HCT116 (cell line): ENCODE measurements around the gene NDUFV3. TPM values are rescaled to one million over a fixed set of nuclear protein-coding genes. Genes with fewer than 3 reads are reported as not detected.

Source experiments
- ATAC-seq: fragments of 200-7000 bp; cut with Tn5 transposase; 2 replicates; pipeline ENCODE4 v1.9.1; 2020; ENCODE audit warnings: mild to moderate bottlenecking, moderate library complexity
- BruUV-seq: library from RNA; stranded (reverse); fragments of 400-500 nt; replicated peaks from 2 replicates; lab custom pipeline; 2021; lab: Mats Ljungman, UMichigan
- CTCF ChIA-PET: fragments of 300-600 bp; sonication (Branson Sonifier 250); formaldehyde crosslinking; loops from one replicate; lab custom pipeline; 2021; ENCODE audit warnings: antibody characterized with exemption; lab: Charles Lee
- POLR2A ChIA-PET: fragments of 300-600, 350-600 bp; sonication (Branson Sonifier 250); formaldehyde crosslinking; loops from one replicate; lab custom pipeline; 2021; ENCODE audit warnings: antibody characterized with exemption; lab: Charles Lee
- RAD21 ChIA-PET, 2 experiments: fragments of 300-600 bp; sonication (Branson Sonifier 250); formaldehyde crosslinking; loops; one replicate each; lab custom pipeline; 2023; ENCODE audit warnings: low total read pairs in 2 of 2; ENCODE audit not compliant: uncharacterized antibody in 2 of 2, unreplicated experiment in 2 of 2, low non-redundant PET in 1 of 2; lab: Charles Lee
- DNase-seq: peaks from one replicate; pipeline ENCODE4 v3.0.0-alpha.2; 2010; ENCODE audit warnings: low read depth, low spot score
- H2AFZ ChIP-seq: fragments of 200-600 bp; shearing (Covaris generic), sonication (generic); 2 replicates; pipeline ENCODE4 v1.6.1; 2017; ENCODE audit warnings: low read depth, mixed run types, mixed read lengths, antibody characterized with exemption, low read length; ENCODE audit not compliant: poor library complexity, severe bottlenecking
- H3K27ac ChIP-seq: 2 replicates; pipeline ENCODE4 v1.5.1; 2012; ENCODE audit warnings: low read depth, low read length
- H3K27me3 ChIP-seq: fragments of 200-600 bp; sonication (generic); 2 replicates; pipeline ENCODE4 v1.6.1; 2016; ENCODE audit warnings: mixed run types, low read length, mixed read lengths; ENCODE audit not compliant: insufficient read depth
- H3K36me3 ChIP-seq, 2 experiments: fragments of 200-500 bp in 1 of 2; fragments of 200-600 bp in 1 of 2; sonication (Bioruptor generic) in 1 of 2; sonication (generic) in 1 of 2; 2 replicates each; pipeline versions ENCODE4 v1.5.1 to v1.6.1; 2014 to 2016; ENCODE audit warnings: low read length in 2 of 2, inconsistent platforms in 1 of 2, mixed read lengths in 1 of 2, mixed run types in 1 of 2; ENCODE audit not compliant: insufficient read depth in 2 of 2, control insufficient read depth in 1 of 2
- H3K4me1 ChIP-seq, 2 experiments: fragments of 200-600 bp in 1 of 2; sonication (generic) in 1 of 2; 2 replicates each; pipeline versions ENCODE4 v1.5.1 to v1.6.1; 2012 to 2017; ENCODE audit warnings: low read length in 2 of 2, inconsistent platforms in 1 of 2, mild to moderate bottlenecking in 1 of 2, mixed read lengths in 1 of 2, mixed run types in 1 of 2, moderate library complexity in 1 of 2; ENCODE audit not compliant: insufficient read depth in 2 of 2, control insufficient read depth in 1 of 2
- H3K4me2 ChIP-seq: fragments of 200-600 bp; sonication (generic); 2 replicates; pipeline ENCODE4 v1.6.1; 2017; ENCODE audit warnings: mixed run types, low read length, mixed read lengths
- H3K4me3 ChIP-seq, 2 experiments: fragments of 200-600 bp in 1 of 2; sonication (generic) in 1 of 2; replicated peaks in 1 of 2; 2 replicates each; pipeline ENCODE4 v1.5.1; 2011 to 2016; ENCODE audit warnings: low read length in 2 of 2, control low read depth in 1 of 2, low read depth in 1 of 2, mild to moderate bottlenecking in 1 of 2, mixed read lengths in 1 of 2, mixed run types in 1 of 2
- H3K79me2 ChIP-seq: fragments of 200-600 bp; sonication (generic); 2 replicates; pipeline ENCODE4 v1.6.1; 2017; ENCODE audit warnings: mild to moderate bottlenecking, mixed run types, low read length, moderate library complexity, mixed read lengths; ENCODE audit not compliant: insufficient read depth
- H3K9ac ChIP-seq: fragments of 200-600 bp; sonication (generic); 2 replicates; pipeline ENCODE4 v1.6.1; 2016; ENCODE audit warnings: low read length, mixed read lengths
- H3K9me2 ChIP-seq: fragments of 200-600 bp; sonication (generic), shearing (Covaris generic); 2 replicates; pipeline ENCODE4 v1.6.1; 2017; ENCODE audit warnings: mixed run types, mild to moderate bottlenecking, moderate library complexity; ENCODE audit not compliant: insufficient read depth
- H3K9me3 ChIP-seq, 2 experiments: fragments of 200-500 bp in 1 of 2; fragments of 200-600 bp in 1 of 2; sonication (Bioruptor generic) in 1 of 2; sonication (generic) in 1 of 2; 2 replicates each; pipeline ENCODE4 v1.6.1; 2014 to 2017; ENCODE audit warnings: low read length in 2 of 2, mixed read lengths in 2 of 2, inconsistent platforms in 1 of 2, low read depth in 1 of 2, mild to moderate bottlenecking in 1 of 2, mixed run types in 1 of 2, moderate library complexity in 1 of 2; ENCODE audit not compliant: control insufficient read depth in 1 of 2, insufficient read depth in 1 of 2
- H4K20me1 ChIP-seq: fragments of 200-600 bp; sonication (generic), shearing (Covaris generic); 2 replicates; pipeline ENCODE4 v1.6.1; 2017; ENCODE audit warnings: mixed run types, mild to moderate bottlenecking, moderate library complexity; ENCODE audit not compliant: insufficient read depth
- CBX3 ChIP-seq: IDR thresholded peaks from 2 replicates; pipeline ENCODE4 v1.6.1; 2012; ENCODE audit warnings: low read depth
- CEBPB ChIP-seq: IDR thresholded peaks from 2 replicates; pipeline ENCODE4 v1.6.1; 2012; ENCODE audit warnings: low read depth
- EGR1 ChIP-seq: IDR thresholded peaks from 2 replicates; pipeline ENCODE4 v1.6.1; 2012; ENCODE audit warnings: low read depth
- ELF1 ChIP-seq: IDR thresholded peaks from 2 replicates; pipeline ENCODE4 v1.6.1; 2012; ENCODE audit warnings: low read depth, borderline replicate concordance
- EZH2 ChIP-seq: fragments of 200-600 bp; sonication (generic); IDR thresholded peaks from 2 replicates; pipeline ENCODE4 v1.6.1; 2017; ENCODE audit warnings: antibody characterized with exemption, mixed run types
- FOSL1 ChIP-seq: IDR thresholded peaks from 2 replicates; pipeline ENCODE4 v1.6.1; 2012; ENCODE audit warnings: low read depth
- JUND ChIP-seq: IDR thresholded peaks from 2 replicates; pipeline ENCODE4 v1.6.1; 2012
- POLR2A ChIP-seq: IDR thresholded peaks from 2 replicates; pipeline ENCODE4 v1.7.0; 2011; ENCODE audit warnings: borderline replicate concordance; ENCODE audit not compliant: insufficient read depth, insufficient read length; ENCODE audit errors: extremely low read depth
- POLR2AphosphoS5 ChIP-seq: IDR thresholded peaks from 2 replicates; pipeline ENCODE4 v1.6.1; 2011; ENCODE audit warnings: mild to moderate bottlenecking, low read depth, low read length, moderate library complexity
- RAD21 ChIP-seq: IDR thresholded peaks from 2 replicates; pipeline ENCODE4 v1.6.1; 2012; ENCODE audit warnings: low read depth, mild to moderate bottlenecking
- SP1 ChIP-seq: IDR thresholded peaks from 2 replicates; pipeline ENCODE4 v1.6.1; 2012; ENCODE audit warnings: low read depth
- SRF ChIP-seq: IDR thresholded peaks from 2 replicates; pipeline ENCODE4 v1.6.1; 2012; ENCODE audit warnings: low read depth
- TCF7L2 ChIP-seq: IDR thresholded peaks from 2 replicates; pipeline ENCODE4 v1.7.0; 2011; ENCODE audit warnings: borderline replicate concordance, inconsistent platforms; ENCODE audit not compliant: insufficient read depth, insufficient read length; ENCODE audit errors: extremely low read depth
- YY1 ChIP-seq: IDR thresholded peaks from 2 replicates; pipeline ENCODE4 v1.6.1; 2011; ENCODE audit warnings: low read length, low read depth, moderate library complexity, mild to moderate bottlenecking; ENCODE audit not compliant: insufficient replicate concordance; ENCODE audit errors: extremely low read depth
- ZFX ChIP-seq: fragments of 450-650 bp; IDR thresholded peaks from 2 replicates; pipeline ENCODE4 v1.6.1; 2017
- ZNF274 ChIP-seq: fragments of 200-500 bp; sonication (Bioruptor generic); IDR thresholded peaks from 2 replicates; pipeline ENCODE4 v1.6.1; 2014; ENCODE audit warnings: mild to moderate bottlenecking, low read depth, low read length, inconsistent platforms
- intact Hi-C: fragments of 100-400 bp; cut with micrococcal nuclease; formaldehyde crosslinking; loops from 2 replicates; pipeline ENCODE4 v1.10.0; 2022
- total RNA-seq: library from RNA; stranded (reverse); gene quantifications from one replicate; pipeline ENCODE4 v1.2.1, GENCODE V29; 2021; ENCODE audit not compliant: unreplicated experiment
- TF ChIP-seq, protein P1 (sequence below): IDR thresholded peaks from 2 replicates; pipeline ENCODE4 v1.6.1; 2011; ENCODE audit warnings: mild to moderate bottlenecking, low read length, moderate library complexity; ENCODE audit not compliant: insufficient replicate concordance; ENCODE audit errors: extremely low read depth
- TF ChIP-seq, protein P2 (sequence below): IDR thresholded peaks from 2 replicates; pipeline ENCODE4 v1.6.1; 2012; ENCODE audit warnings: low read depth
- TF ChIP-seq, protein P3 (sequence below), 3 experiments: fragments of 200-600 bp in 1 of 3; sonication (generic) in 1 of 3; IDR thresholded peaks in 2 of 3; conservative IDR thresholded peaks in 1 of 3; 2 replicates each; pipeline ENCODE4 v1.5.1; 2012 to 2017; ENCODE audit warnings: low read depth in 2 of 3, low read length in 2 of 3, antibody characterized with exemption in 1 of 3, borderline replicate concordance in 1 of 3, control low read depth in 1 of 3, mild to moderate bottlenecking in 1 of 3, mixed read lengths in 1 of 3, mixed run types in 1 of 3, moderate library complexity in 1 of 3; ENCODE audit not compliant: insufficient read depth in 1 of 3
- TF ChIP-seq, protein P4 (sequence below): IDR thresholded peaks from 2 replicates; pipeline ENCODE4 v1.6.1; 2012

NDUFV3 gene
- total RNA-seq, 1 experiment from 2014 or later: 35.2 TPM

DNA sequence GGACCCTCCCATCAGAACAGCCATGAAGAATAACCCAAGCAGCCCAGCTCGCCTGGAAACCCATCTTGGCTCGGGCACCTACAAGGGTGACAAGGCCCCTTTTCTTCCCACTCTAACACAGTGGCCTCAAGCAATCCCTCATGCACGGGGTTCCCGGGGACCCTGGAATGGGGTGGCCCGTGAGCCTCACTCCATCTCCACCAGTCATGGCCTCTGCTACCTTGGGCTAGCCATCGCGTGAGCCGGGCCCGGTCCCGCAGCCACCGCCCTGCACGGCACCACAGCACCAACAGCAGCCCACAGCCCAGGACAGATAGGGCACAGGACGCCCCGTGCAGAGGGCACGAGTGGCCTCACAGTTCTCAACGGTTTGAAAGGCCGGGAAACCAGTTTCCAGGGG is 32.8 kb upstream of the NDUFV3 start:
- Histone ChIP-seq H3K79me2 (peaks cover 99% of the 10 kb centered on the region), H3K36me3 (peaks cover 39 to 73% of the 10 kb centered on the region in 2 experiments), H3K4me3 (no peak overlapping the region), H3K4me1 (no peaks in the 10 kb centered on the region), H3K4me2 (no peak overlapping the region), H3K27me3 (no peaks in the 10 kb centered on the region), H3K9me3 (no peaks in the 10 kb centered on the region), H2AFZ (no peak overlapping the region), H3K9ac (no peak overlapping the region), H3K9me2 (no peaks in the 10 kb centered on the region), H4K20me1 (no peaks in the 10 kb centered on the region; the same call in 1 of the 2 replicates), H3K27ac (no peak overlapping the region)
- BruUV-seq: no TSS peak
- POLR2A ChIA-PET: no interaction called here
- ATAC-seq: no peak
- intact Hi-C loops: loop anchor here (10.0 kb wide), 1 partner anchor 976 kb away; no protein-coding TSS in a partner anchor
- CTCF ChIA-PET: no interaction called here
- DNase-seq: no peak
- RAD21 ChIA-PET: no interaction called here
- TF ChIP-seq SP1: no peak
- no peak for TF ChIP-seq ELF1
- no peak for TF ChIP-seq JUND
- TF ChIP-seq TCF7L2: no peak
- TF ChIP-seq, protein P1, sequence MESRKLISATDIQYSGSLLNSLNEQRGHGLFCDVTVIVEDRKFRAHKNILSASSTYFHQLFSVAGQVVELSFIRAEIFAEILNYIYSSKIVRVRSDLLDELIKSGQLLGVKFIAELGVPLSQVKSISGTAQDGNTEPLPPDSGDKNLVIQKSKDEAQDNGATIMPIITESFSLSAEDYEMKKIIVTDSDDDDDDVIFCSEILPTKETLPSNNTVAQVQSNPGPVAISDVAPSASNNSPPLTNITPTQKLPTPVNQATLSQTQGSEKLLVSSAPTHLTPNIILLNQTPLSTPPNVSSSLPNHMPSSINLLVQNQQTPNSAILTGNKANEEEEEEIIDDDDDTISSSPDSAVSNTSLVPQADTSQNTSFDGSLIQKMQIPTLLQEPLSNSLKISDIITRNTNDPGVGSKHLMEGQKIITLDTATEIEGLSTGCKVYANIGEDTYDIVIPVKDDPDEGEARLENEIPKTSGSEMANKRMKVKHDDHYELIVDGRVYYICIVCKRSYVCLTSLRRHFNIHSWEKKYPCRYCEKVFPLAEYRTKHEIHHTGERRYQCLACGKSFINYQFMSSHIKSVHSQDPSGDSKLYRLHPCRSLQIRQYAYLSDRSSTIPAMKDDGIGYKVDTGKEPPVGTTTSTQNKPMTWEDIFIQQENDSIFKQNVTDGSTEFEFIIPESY: no peak
- no peak for TF ChIP-seq POLR2AphosphoS5
- no peak for TF ChIP-seq ZFX
- TF ChIP-seq, protein P2, sequence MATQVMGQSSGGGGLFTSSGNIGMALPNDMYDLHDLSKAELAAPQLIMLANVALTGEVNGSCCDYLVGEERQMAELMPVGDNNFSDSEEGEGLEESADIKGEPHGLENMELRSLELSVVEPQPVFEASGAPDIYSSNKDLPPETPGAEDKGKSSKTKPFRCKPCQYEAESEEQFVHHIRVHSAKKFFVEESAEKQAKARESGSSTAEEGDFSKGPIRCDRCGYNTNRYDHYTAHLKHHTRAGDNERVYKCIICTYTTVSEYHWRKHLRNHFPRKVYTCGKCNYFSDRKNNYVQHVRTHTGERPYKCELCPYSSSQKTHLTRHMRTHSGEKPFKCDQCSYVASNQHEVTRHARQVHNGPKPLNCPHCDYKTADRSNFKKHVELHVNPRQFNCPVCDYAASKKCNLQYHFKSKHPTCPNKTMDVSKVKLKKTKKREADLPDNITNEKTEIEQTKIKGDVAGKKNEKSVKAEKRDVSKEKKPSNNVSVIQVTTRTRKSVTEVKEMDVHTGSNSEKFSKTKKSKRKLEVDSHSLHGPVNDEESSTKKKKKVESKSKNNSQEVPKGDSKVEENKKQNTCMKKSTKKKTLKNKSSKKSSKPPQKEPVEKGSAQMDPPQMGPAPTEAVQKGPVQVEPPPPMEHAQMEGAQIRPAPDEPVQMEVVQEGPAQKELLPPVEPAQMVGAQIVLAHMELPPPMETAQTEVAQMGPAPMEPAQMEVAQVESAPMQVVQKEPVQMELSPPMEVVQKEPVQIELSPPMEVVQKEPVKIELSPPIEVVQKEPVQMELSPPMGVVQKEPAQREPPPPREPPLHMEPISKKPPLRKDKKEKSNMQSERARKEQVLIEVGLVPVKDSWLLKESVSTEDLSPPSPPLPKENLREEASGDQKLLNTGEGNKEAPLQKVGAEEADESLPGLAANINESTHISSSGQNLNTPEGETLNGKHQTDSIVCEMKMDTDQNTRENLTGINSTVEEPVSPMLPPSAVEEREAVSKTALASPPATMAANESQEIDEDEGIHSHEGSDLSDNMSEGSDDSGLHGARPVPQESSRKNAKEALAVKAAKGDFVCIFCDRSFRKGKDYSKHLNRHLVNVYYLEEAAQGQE: no peak
- no peak for TF ChIP-seq YY1
- no peak for TF ChIP-seq EGR1
- no peak for TF ChIP-seq SRF
- no peak for TF ChIP-seq CBX3
- no peak for TF ChIP-seq POLR2A
- no peak for TF ChIP-seq EZH2
- TF ChIP-seq, protein P3, sequence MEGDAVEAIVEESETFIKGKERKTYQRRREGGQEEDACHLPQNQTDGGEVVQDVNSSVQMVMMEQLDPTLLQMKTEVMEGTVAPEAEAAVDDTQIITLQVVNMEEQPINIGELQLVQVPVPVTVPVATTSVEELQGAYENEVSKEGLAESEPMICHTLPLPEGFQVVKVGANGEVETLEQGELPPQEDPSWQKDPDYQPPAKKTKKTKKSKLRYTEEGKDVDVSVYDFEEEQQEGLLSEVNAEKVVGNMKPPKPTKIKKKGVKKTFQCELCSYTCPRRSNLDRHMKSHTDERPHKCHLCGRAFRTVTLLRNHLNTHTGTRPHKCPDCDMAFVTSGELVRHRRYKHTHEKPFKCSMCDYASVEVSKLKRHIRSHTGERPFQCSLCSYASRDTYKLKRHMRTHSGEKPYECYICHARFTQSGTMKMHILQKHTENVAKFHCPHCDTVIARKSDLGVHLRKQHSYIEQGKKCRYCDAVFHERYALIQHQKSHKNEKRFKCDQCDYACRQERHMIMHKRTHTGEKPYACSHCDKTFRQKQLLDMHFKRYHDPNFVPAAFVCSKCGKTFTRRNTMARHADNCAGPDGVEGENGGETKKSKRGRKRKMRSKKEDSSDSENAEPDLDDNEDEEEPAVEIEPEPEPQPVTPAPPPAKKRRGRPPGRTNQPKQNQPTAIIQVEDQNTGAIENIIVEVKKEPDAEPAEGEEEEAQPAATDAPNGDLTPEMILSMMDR (IDR thresholded peaks at IDR 0.05 in 2 of 3, conservative IDR thresholded peaks at IDR 0.05 in 1 of 3; ENCODE audit: borderline replicate concordance in 1 of 3, insufficient read depth in 1 of 3, low read depth in 2 of 3, low read length in 2 of 3): no peak
- no peak for TF ChIP-seq FOSL1
- TF ChIP-seq CEBPB: no peak
- TF ChIP-seq, protein P4, sequence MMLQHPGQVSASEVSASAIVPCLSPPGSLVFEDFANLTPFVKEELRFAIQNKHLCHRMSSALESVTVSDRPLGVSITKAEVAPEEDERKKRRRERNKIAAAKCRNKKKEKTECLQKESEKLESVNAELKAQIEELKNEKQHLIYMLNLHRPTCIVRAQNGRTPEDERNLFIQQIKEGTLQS: no peak
- TF ChIP-seq RAD21: no peak
- TF ChIP-seq ZNF274: no peak
